Measurements from ENCODE around the gene ATP7A.

GRCh38 chrX:77910108-77910840, at the start of gene ATP7A:
- peak in 1 of 2 donors; percentile 56 for TF ChIP-seq POLR2A (IDR thresholded peaks at IDR 0.05)
- TF ChIP-seq, protein P1, sequence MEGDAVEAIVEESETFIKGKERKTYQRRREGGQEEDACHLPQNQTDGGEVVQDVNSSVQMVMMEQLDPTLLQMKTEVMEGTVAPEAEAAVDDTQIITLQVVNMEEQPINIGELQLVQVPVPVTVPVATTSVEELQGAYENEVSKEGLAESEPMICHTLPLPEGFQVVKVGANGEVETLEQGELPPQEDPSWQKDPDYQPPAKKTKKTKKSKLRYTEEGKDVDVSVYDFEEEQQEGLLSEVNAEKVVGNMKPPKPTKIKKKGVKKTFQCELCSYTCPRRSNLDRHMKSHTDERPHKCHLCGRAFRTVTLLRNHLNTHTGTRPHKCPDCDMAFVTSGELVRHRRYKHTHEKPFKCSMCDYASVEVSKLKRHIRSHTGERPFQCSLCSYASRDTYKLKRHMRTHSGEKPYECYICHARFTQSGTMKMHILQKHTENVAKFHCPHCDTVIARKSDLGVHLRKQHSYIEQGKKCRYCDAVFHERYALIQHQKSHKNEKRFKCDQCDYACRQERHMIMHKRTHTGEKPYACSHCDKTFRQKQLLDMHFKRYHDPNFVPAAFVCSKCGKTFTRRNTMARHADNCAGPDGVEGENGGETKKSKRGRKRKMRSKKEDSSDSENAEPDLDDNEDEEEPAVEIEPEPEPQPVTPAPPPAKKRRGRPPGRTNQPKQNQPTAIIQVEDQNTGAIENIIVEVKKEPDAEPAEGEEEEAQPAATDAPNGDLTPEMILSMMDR (IDR thresholded peaks at IDR 0.05), result peak in 4 of 6 experiments; percentile 52 to 60 (median 55)
